Astrocyte (in vitro differentiated cells and primary cell): ENCODE results near the gene FANK1.
"Not testable (repeated sequence)": the region's sequence is repeated elsewhere in the genome, so short reads cannot be mapped to it uniquely, and the experiment has no call there.

Source experiments
- EZH2 ChIP-seq: IDR thresholded peaks from 2 replicates; pipeline ENCODE4 v1.6.1; 2012; ENCODE audit warnings: mild to moderate bottlenecking, low read length, inconsistent platforms; ENCODE audit not compliant: insufficient read depth
- TF ChIP-seq, protein P1 (sequence below): IDR thresholded peaks from 2 replicates; pipeline ENCODE4 v1.5.1; 2011; ENCODE audit warnings: low read depth, mild to moderate bottlenecking, inconsistent platforms, low read length, moderate library complexity; ENCODE audit not compliant: insufficient read depth

DNA sequence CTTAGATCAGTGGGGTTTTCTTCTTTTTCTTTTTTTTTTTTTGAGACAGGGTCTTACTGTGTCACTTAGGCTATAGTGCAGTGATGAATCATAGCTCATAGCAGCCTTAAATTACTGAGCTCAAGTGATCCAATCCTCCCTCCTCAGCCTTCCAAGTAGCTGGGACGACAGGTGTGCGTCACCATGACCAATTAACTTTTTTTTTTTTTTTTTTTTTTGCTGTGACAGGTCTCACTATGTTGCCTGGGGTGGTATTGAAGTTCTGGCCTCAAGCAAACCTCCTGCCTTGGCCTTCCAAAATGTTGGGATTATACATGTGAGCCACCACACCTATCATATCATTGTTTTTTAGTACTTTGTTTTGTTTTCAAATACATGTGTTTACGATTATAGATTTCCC is 13.1 kb downstream of the FANK1 start:
- TF ChIP-seq EZH2: not testable (repeated sequence)
- TF ChIP-seq, protein P1, sequence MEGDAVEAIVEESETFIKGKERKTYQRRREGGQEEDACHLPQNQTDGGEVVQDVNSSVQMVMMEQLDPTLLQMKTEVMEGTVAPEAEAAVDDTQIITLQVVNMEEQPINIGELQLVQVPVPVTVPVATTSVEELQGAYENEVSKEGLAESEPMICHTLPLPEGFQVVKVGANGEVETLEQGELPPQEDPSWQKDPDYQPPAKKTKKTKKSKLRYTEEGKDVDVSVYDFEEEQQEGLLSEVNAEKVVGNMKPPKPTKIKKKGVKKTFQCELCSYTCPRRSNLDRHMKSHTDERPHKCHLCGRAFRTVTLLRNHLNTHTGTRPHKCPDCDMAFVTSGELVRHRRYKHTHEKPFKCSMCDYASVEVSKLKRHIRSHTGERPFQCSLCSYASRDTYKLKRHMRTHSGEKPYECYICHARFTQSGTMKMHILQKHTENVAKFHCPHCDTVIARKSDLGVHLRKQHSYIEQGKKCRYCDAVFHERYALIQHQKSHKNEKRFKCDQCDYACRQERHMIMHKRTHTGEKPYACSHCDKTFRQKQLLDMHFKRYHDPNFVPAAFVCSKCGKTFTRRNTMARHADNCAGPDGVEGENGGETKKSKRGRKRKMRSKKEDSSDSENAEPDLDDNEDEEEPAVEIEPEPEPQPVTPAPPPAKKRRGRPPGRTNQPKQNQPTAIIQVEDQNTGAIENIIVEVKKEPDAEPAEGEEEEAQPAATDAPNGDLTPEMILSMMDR: not testable (repeated sequence)
